ENCODE data around the gene TMEM220. TPM values are rescaled to one million over a fixed set of nuclear protein-coding genes. Genes with fewer than 3 reads are reported as not detected.
"Not testable (repeated sequence)": the region's sequence is repeated elsewhere in the genome, so short reads cannot be mapped to it uniquely, and the experiment has no call there.

The TMEM220 gene
- total RNA-seq, 1 donor from 2014 or later: 2.3 TPM

DNA sequence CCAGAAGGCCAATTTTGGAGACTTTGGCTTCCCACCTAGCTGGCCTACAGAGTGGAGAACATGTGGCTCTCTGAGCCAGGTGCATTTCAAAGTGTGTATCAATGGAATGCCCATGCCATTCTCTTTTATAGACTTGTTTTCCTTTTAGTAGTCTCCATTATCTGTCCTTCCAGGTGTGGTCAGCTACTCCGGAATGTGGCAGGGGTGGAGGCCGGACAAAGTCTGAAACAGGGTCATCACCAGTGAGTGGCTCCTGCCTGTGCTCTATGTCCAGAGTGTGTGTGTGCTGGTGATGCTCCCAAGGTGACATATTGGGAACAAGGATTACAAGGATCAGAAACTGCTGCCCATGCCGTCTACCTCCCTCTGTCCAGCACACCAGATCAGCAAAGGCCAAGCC is 3.8 kb upstream of the TMEM220 start:
- Mint-ChIP-seq H3K36me3 (ENCODE audit: low read depth, unreplicated experiment) (no peaks in the 10 kb centered on the region), H3K4me1 (ENCODE audit: unreplicated experiment) (no peaks in the 10 kb centered on the region), H3K9me3 (ENCODE audit: unreplicated experiment) (no peaks in the 10 kb centered on the region), H3K27ac (ENCODE audit: unreplicated experiment) (no peak overlapping the region), H3K4me3 (ENCODE audit: unreplicated experiment) (no peak overlapping the region), H3K27me3 (ENCODE audit: unreplicated experiment) (no peaks in the 10 kb centered on the region)
- no peak for DNase-seq (ENCODE audit: low spot score)
- TF ChIP-seq, protein P1, sequence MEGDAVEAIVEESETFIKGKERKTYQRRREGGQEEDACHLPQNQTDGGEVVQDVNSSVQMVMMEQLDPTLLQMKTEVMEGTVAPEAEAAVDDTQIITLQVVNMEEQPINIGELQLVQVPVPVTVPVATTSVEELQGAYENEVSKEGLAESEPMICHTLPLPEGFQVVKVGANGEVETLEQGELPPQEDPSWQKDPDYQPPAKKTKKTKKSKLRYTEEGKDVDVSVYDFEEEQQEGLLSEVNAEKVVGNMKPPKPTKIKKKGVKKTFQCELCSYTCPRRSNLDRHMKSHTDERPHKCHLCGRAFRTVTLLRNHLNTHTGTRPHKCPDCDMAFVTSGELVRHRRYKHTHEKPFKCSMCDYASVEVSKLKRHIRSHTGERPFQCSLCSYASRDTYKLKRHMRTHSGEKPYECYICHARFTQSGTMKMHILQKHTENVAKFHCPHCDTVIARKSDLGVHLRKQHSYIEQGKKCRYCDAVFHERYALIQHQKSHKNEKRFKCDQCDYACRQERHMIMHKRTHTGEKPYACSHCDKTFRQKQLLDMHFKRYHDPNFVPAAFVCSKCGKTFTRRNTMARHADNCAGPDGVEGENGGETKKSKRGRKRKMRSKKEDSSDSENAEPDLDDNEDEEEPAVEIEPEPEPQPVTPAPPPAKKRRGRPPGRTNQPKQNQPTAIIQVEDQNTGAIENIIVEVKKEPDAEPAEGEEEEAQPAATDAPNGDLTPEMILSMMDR (IDR thresholded peaks at IDR 0.05; ENCODE audit: unreplicated experiment): no peak

DNA sequence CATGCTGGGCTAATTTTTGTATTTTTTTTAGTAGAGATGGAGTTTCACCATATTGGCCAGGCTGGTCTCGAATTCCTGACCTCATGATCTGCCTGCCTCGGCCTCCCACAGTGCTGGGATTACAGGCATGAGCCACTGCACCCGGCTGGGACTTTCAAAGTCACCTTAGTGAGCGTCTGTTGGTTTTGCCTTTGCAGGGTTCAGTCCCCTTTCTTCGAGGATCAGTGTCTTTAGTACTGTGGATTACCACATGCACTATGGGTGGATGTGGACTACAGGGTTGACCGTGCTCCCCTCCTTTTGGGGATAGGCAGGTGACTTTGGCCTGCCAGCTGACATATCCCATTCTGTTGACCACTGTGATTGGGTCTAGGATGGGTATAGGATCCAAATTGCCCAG is 2.3 kb upstream of the TMEM220 start:
- H3K4me3 Mint-ChIP-seq (ENCODE audit: unreplicated experiment); H3K9me3 Mint-ChIP-seq (ENCODE audit: unreplicated experiment); H3K4me1 Mint-ChIP-seq (ENCODE audit: unreplicated experiment); H3K27ac Mint-ChIP-seq (ENCODE audit: unreplicated experiment); DNase-seq (ENCODE audit: low spot score); H3K36me3 Mint-ChIP-seq (ENCODE audit: low read depth, unreplicated experiment); H3K27me3 Mint-ChIP-seq (ENCODE audit: unreplicated experiment): not testable (repeated sequence)

DNA sequence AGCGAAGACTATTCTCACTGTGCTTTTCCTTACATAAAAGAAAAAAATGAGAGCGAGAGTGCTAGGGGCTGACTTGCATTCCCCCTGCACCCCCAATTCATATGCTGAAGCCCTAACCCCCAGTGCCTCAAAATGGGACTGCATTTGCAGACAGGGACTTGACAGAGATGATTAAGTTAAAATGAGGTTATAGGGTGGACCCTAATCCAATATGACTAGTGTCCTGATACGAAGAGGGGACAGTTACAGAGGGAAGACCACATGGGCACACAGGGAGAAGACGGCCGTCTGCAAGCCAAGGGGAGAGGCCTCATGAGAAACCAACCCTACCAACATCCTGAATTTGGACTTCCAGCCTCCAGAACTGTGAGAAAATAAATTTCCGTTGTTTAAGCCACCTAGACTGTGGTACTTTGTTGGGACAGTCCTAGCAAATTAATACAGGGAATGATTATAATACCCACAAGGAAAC is 1.6 kb upstream of the TMEM220 start:
- H3K4me1 Mint-ChIP-seq (ENCODE audit: unreplicated experiment): no peaks in the 10 kb centered on the region
- H3K27me3 Mint-ChIP-seq (ENCODE audit: unreplicated experiment): no peaks in the 10 kb centered on the region
- TF ChIP-seq, protein P1 (IDR thresholded peaks at IDR 0.05; ENCODE audit: unreplicated experiment): no peak
- no peak overlapping the region for H3K4me3 Mint-ChIP-seq (ENCODE audit: unreplicated experiment)
- no peak overlapping the region for H3K27ac Mint-ChIP-seq (ENCODE audit: unreplicated experiment)
- no peak for DNase-seq (ENCODE audit: low spot score)
- no peaks in the 10 kb centered on the region for H3K36me3 Mint-ChIP-seq (ENCODE audit: low read depth, unreplicated experiment)
- H3K9me3 Mint-ChIP-seq (ENCODE audit: unreplicated experiment): no peaks in the 10 kb centered on the region

DNA sequence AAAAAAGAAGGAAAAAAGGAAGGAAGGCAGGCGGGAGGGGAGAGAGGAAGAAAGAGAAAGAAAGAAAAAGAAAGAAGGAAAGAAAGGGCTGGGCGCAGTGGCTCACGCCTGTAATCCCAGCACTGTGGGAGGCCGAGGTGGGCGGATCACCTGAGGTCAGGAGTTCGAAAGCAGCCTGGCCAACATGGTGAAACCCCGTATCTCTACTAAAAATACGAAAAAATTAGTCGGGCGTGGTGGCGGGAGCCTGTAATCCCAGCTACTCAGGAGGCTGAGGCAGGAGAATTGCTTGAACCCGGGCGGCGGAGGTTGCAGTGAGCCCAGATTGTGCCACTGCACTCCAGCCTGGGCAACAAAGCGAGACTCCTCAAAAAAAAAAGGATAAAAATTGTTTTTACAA is 424 bp upstream of the TMEM220 start:
- H3K9me3 Mint-ChIP-seq (ENCODE audit: unreplicated experiment); H3K4me1 Mint-ChIP-seq (ENCODE audit: unreplicated experiment); H3K27me3 Mint-ChIP-seq (ENCODE audit: unreplicated experiment); H3K36me3 Mint-ChIP-seq (ENCODE audit: low read depth, unreplicated experiment); DNase-seq (ENCODE audit: low spot score): not testable (repeated sequence)
- Mint-ChIP-seq H3K27ac (ENCODE audit: unreplicated experiment) (peak overlapping the region; percentile 68), H3K4me3 (ENCODE audit: unreplicated experiment) (peak overlapping the region; percentile 94)

DNA sequence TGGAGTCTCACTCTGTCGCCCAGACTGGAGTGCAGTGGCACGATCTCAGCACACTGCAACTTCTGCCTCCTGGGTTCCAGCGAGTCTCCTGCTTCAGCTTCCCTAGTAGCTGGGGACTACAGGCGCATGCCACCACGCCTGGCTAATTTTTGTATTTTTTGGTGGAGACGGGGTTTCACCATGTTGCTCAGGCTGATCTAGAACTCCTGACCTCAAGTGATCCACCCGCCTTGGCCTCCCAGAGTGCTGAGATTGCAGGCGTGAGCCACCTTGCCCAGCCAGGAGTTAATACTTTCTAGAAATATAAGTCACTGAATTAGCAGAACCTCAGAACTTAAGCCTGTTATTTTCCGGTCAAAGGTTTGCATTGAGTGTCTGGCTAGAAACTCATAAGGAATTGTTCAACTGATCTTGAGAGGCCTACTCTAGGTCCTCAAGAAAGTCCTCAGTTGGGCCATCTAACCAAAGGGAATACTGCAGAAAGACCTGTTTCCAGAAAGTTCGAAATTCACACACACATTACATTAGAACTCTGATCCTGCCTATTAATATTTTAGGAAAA is 1.4 kb downstream of the TMEM220 start:
- TF ChIP-seq, protein P1 (IDR thresholded peaks at IDR 0.05; ENCODE audit: unreplicated experiment): no peak
- Mint-ChIP-seq H3K4me1 (ENCODE audit: unreplicated experiment) (no peaks in the 10 kb centered on the region), H3K27ac (ENCODE audit: unreplicated experiment) (no peak overlapping the region), H3K4me3 (ENCODE audit: unreplicated experiment) (no peak overlapping the region), H3K36me3 (ENCODE audit: low read depth, unreplicated experiment) (peaks cover 4% of the 10 kb centered on the region), H3K27me3 (ENCODE audit: unreplicated experiment) (peaks cover 2% of the 10 kb centered on the region), H3K9me3 (ENCODE audit: unreplicated experiment) (no peaks in the 10 kb centered on the region)
- no peak for DNase-seq (ENCODE audit: low spot score)

DNA sequence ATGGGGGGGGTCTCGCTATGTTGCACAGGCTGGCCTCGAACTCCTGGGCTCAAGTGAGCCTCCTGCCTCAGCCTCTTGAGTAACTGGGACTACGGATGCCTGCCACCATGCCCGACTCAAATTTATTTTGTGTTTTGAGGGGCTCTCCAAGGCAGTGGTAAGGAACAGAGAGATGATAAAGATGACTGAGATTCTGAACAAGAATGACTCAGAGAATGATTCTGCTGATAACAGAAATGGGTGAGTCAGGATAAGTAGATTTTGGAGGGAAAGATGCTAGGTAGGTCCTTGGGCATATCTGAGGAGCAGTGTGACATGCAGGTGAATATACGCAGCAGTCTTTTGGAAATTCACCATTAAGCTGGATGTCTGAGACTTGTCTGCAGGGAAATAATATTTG is 2.6 kb downstream of the TMEM220 start:
- Mint-ChIP-seq H3K36me3 (ENCODE audit: low read depth, unreplicated experiment) (peaks cover 4% of the 10 kb centered on the region), H3K9me3 (ENCODE audit: unreplicated experiment) (no peaks in the 10 kb centered on the region), H3K27ac (ENCODE audit: unreplicated experiment) (no peak overlapping the region), H3K27me3 (ENCODE audit: unreplicated experiment) (peaks cover 2% of the 10 kb centered on the region), H3K4me3 (ENCODE audit: unreplicated experiment) (no peak overlapping the region), H3K4me1 (ENCODE audit: unreplicated experiment) (no peaks in the 10 kb centered on the region)
- DNase-seq (ENCODE audit: low spot score): no peak
- TF ChIP-seq, protein P1 (IDR thresholded peaks at IDR 0.05; ENCODE audit: unreplicated experiment): no peak

Measured in endothelial cell (in vitro differentiated cells).